GM18499 (cell line): ENCODE measurements around the gene LSM14B.
"Not testable (repeated sequence)": the region's sequence is repeated elsewhere in the genome, so short reads cannot be mapped to it uniquely, and the experiment has no call there.

ENCODE experiments used
- ATAC-seq: cut with Tn5 transposase; IDR thresholded peaks from one replicate; pipeline ENCODE4 v1.9.1; 2021; ENCODE audit warnings: moderate number of reproducible peaks; ENCODE audit not compliant: insufficient read depth, unreplicated experiment

Gene LSM14B

DNA sequence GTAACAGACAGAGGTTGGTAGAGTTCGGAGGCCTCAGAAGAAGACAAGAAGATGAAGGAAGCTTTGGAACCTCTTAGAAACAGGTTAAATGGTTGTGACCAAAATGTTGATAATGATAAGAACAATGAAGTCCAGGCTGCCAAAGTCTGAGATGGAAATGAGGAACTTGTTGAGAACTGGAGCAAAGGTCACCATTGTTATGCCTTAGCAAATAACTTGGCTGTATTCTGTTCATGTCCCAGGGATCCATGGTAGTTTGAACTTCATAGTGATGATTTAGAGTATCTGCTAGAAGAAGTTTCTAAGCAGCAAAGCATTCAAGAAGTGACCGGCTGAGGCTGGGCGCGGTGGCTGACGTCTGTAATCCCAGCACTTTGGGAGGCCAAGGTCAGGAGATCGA lies 11.1 kb upstream of the LSM14B start:
- no peak for ATAC-seq

DNA sequence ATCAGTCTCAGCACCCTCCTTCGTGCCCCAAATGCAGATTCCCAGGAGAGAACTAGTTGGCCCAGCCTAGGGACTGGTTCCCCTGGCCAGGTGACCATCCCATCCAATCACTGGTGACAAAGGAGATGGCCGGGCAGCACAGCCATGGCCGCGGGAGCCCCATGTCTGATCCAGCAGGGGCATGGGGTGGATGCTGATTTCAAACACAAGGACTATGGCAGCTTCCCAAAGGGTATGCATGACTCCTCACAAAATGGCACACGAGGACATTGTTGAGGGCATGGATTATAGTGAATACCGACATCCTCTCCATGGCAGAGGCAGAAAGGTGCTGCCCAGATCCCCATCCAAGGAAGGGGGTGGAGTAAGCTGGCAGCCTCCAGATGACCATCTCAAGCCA lies 9.9 kb upstream of the LSM14B start:
- ATAC-seq, result no peak

DNA sequence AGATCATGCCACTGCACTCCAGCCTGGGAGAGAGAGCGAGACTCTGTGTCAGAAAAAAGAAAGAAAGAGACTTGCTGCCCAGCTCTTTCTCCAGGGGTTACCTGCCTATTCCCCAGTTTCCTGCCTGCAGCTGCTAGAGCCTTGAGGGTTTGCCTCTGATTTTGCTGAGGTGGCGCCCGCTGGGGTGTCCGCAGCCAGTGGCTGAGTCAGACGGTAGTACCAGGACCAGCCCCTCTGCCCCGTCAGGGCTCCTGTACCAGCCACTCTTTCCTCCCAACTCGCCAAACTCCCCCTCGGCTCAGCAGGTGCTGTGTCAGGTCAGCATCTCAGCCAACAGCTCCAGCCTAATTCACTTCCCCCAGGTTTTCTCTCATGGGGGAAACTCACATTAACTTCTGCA lies 7.4 kb upstream of the LSM14B start:
- no peak for ATAC-seq

DNA sequence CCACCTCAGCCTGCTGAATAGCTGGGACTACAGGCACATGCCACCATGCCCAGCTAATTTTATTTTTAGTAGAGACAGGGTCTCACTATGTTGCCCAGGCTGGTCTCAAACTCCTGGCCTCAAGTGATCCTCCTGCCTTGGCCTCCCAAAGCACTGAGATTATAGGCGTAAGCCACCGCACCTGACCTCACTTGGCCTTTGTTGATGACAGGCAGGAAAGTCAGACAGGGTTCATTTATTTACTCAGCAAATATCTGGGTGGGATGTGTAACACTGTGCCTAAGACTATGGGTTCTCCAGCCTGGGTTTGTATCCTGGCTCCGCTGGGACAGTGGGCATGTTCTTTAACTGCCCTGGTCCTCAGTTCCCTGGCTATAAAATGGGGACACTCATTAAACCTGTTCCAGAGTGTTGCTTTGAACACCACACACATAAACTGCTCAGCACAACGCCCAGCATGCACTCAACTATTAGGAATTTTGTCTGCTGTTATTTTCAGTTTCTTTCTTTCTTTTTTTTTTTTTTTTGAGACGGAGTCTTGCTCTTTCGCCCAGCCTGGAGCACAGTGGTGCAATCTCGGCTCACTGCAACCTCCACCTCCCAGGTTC lies 6.4 kb upstream of the LSM14B start:
- ATAC-seq, result not testable (repeated sequence)

DNA sequence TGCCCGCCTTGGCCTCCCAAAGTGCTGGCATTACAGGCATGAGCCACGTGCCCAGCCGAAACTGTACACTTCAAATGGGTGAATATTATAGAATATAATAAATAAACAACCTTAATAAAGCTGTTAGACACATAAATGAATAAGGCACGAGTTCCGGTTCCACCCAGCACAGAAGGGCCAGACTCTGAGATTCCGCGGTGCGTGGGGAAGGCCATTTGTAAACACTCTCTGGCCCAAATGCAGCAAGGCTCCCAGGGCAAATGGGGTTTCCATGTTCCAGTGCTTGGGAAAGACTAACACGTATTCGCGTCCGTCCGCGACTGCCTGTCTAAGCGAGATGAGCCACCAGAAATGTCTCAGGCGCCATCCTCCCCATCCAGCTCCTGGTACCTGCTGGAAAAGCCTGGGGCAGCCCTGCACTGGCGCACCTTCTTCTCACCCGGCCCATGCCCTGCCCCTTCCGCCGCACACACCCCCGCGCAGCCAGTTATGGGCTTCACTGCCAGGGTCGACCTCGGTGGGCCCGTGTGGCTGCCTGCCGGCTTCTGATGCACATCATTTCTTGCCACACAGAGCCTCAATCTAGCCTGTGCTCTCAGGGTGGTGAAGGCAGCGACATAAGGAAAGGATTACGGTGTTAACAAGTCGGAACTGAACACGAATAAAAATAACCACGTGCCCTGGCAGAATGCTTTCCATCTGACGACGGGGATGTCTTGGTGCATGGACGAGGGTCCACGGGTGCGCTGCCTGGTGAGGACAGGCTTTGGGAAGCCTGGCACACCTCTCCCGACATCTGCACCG lies 5.5 kb upstream of the LSM14B start:
- ATAC-seq, result no peak

DNA sequence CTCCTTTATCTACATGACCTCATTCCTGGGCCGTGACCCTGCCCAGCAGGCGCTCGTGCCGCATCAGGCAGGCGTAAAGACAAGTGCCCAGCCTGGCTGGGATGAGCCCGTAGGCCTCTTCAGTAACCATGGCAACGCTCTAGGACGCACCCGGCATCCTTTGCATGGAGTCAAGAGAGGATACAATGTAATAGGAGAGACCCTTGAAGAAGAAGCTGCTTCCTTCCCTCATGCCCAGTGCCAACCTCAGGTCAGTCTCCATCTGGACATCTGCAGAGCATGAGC lies 5.0 kb upstream of the LSM14B start:
- ATAC-seq, result no peak

DNA sequence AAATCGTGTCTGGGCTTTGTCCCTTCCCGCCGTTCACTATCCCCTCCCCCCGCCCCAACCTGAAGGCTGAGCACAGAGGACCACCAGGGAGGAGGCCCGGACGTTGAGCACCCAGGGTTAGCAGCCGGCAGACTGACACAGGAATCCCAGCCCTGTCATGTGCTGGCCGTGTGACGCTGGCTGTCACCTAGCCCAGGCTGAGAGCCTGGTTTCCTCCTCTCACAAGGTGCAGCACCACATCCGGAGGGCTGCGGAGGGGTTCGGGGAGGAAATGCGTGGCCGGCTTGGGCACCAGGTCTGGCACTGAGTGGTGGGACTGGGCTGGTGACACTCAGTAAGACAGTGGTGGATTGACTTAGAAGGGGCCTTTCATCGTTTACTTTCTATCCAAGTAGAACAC lies 4.6 kb upstream of the LSM14B start:
- no peak for ATAC-seq

DNA sequence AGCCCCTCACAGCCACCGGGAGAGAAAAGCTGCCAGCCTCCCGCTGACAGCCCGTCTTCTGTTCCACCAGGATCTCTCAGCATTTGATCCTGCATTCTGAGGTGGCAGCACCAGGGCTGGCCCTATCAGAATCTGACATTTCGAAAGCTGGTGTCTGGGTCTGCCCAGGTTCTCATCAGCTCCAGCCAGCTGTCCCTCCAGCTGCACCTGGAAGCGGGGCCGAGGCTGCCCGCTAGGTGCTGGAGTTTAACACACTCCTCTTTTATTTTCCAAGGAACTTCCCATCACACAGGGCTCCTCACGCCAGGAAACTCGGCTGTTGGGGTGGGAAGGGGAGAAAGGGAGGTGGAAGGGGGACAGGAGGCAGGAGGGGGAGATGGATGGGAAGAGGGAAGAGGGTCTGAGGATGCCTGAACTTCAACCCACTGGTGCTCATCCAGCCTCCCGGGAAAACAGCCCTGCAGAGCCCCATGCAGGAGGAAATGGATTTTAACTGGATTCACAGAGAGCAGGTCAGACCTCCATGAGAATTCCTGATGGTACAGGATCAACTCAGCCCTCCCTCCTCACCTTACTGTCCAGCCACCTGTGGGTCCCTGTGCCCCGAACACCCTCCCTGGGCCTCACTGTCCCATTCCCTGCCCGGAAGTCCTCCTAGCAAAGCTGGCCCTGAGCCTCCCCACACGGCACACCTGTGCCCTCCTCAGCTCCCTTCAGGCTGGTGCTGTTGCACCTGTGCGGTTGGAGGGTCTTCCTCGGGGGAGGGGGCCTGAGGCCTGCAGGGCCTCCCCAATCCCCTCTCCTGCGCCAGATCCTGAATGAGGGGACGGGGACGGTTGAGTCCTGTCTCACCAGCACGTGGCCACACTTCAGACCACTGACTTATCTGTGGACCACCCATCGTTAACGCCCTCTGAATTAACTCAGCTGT lies 3.9 kb upstream of the LSM14B start:
- ATAC-seq, result no peak

DNA sequence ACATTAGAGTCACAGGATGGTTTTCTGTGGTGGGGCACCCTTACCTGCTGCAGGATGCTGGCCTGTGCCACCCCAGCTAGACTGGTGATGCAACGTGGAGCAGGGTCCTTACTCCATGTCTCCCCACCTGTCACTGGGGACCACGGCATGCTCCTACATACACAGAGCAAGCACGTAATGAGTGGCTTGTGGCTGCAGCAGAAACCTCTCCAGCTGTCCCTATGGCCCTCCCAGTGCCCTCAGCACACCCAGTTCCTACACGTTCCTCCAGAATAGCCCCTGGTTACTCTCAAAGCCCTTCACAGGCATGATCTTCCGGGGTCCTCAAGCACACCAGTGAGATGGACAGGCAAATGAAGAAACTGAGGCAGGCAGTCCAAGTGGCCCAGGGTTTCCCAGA lies 3.2 kb upstream of the LSM14B start:
- ATAC-seq, result no peak

DNA sequence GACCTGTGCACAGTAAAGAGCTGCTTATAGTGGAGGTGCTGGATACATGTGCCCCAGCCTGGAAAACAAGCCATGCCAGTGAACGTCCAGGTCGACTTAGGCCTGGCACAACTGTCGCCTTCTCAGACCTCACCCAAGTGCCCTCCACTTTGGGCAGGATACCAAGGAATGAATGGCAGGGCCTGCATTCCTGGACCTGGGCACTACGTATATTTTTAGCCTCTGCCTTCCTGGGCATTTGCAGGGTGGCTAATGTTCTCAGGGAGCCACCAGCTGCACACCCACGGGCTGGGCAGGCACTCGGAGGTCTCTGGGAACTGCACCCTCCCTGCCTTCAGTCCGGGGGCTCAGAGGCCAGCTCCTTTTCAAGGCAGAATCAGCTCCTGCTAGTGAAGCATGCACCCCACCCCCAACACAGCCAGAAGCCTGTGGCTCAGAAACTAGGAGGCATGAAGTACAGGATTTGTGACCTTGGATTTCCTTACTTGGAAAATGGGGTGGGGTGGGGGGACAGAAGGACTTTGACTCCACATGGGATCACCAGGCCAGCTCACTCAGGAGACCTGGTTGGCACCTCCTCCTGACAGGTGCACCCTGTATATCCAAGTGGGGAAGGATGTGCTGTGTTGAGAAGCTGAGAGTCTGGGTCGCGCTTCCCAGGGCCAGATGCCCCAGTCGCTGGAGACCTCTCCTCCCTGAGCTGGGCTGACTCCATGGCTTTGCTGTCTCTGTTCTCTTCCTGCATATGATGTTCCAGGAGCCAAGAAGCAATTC lies 2.5 kb upstream of the LSM14B start:
- no peak for ATAC-seq

DNA sequence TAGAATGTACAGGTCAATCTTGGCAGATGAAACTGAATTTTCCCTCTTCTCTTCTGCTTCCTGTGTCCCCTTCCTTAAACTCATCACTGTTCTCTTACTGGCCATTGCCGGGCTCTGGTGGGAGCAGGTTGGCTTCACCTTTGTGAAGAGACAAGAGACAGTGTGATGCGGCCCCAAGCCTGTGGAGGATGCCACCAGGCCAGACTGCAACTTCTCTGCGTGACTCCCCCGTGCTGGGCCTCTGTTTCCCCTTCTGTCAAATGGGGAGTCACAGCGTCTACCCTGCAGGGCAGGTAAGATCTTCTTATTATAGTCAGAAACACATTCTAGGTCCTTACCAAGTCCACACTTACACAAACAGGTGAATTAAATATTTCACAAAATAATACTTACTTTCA lies 1.9 kb upstream of the LSM14B start:
- ATAC-seq, result no peak

DNA sequence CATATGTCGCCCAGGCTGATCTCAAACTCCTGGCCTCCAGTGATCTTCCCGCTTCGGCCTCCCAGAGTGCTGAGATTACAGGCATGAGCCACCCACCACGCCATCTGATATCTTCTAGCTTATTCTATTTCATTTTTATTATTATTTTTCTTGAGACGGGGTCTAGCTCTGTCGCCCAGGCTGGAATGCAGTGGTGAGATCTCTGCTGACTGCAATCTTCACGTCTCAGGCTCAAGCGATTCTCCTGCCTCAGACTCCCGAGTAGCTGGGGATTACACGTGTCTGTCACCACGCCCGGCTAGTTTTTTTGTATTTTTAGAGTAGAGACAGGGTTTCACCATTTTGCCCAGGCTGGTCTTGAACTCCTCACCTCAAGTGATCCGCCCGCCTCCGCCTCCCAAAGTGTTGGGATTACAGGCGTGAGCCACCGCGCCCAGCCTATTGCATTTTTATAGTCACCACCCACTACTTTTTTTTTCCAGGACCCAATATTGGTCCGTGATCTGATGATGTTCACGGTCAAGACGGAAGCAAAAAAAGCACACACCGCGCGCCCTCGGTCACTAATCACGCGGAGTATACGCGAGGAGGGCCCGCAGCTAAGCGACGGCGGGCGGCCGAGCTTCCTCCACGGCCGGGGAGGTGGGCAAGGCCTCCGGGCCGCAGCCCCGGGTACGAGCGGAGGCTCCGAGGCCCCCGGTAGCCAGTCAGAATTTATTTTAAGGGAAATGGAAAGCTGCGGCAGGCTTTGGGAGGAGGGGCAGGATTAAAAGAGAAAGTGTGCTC lies 1.1 kb upstream of the LSM14B start:
- ATAC-seq, result peak; percentile 15

DNA sequence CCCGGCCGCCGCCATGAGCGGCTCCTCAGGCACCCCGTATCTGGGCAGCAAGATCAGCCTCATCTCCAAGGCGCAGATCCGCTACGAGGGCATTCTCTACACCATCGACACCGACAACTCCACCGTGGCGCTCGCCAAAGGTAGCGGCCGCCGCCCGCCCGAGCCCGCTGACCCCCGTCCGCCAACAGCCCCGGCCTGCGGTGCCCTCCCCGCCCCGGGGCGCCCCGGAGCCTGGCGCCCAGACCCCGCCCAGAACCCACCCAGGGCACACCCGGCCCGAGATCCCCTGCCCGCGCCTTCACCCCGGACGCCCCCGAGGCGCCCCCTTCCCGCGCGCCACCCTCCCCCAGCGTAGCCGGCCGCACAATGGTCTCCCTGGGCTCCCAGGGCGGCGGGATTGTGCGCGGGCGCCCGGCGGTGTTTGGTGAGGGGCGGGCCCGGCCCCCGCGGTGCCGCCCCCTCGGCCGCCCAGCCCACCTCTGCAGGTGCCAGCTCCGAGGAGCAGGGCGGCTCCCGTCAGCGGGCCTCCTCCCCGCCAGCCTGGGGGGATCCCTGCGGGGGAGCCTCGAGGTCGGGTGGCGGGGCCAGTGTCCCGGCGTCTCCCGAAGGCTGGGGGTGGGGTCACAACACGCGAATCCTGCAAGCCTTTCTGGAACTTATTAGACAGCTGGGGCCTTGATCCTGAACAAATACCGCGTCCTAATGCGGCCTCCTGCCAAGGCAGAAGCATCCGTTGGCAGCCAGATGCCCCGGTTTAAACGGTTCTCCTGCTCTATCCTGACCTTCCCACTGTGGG lies 577 bp downstream of the LSM14B start:
- ATAC-seq, result peak; percentile 11

DNA sequence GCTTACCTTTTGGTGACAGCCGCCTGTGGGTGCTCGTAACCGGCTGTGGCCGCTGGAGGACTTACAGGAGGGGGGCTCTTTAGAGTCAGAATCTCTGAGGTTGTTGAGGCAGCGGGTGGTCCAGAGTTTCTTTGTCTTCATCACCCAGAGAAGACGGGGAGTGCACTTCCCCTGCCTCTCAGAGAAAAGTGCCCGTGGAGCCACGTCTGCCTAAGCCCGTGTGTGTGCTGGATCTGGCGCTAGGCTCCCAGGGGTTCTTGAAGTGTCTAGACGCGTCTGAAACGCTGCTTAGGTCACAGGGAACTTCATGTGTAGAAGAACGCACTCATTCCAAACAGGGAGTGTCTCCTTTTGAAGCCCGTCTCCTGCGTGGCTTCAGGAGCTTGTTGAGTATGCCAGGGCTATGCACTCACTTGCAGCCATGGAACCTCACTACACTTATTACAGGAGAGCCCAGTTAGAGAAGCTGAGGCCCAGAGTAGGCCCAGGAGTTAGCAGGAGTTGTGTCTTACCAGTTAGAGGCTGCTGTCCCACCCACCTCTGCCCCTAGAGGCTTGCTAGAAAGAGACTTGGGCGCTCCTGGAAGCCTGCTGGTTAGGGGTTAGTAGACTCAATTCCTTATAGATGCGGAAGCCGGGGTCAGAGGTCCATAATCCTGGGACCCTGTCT lies 1.3 kb downstream of the LSM14B start:
- no peak for ATAC-seq

DNA sequence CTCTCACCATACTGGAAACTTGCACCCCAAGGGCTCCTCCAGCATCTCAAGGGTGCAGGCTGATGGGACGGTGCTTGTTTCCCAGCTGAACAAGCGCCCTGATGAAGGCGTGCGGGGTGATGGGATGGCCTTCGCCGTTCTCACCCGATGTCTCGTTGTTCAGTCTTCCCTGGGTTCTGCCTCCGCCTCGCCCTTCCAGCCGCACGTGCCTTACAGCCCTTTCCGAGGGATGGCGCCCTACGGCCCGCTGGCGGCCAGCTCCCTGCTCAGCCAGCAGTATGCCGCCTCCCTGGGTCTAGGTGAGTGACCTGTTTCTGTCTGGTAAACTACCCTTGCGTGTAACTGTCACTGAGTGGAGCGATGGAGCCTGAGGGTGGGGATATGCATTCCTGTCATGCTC lies 3.9 kb downstream of the LSM14B start:
- no peak for ATAC-seq

DNA sequence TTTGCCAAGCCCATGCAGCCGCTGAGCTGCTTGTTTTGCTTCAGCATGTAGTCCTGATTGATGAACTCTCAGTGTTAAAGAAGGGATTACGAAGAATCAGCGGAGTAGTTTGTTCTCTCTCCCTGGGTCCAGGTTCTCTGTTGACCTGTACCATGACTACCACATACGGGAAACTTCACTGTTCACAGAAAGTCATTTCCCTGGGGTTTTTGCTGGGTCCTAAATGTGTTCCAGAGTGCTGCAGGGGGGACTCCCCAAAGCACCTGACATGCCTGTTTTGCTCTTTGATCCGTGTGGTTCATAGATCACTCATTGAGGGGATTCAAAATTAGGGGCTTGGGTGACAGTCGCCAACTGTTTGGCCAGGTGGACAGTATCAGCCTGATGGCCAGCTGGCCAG lies 5.5 kb downstream of the LSM14B start:
- no peak for ATAC-seq

DNA sequence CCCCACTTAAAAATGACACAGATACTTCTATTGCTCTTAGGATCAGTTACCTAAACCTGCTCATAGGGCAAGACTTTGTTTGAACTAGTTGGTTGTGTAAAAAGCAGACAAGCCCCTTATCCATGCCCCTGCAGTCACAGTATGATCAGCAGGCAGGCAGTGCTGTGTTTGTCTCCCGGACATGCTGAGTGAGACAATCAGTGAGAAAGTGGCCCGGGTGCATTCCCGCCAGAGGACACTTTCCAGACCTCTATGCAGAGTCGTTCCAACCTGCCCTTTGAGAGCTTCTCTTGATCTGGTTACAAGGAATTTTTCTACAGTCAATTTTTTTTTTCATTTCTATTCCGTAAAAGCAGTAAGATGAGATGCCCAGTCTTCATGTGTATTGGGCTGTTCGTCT lies 6.2 kb downstream of the LSM14B start:
- ATAC-seq, result no peak

DNA sequence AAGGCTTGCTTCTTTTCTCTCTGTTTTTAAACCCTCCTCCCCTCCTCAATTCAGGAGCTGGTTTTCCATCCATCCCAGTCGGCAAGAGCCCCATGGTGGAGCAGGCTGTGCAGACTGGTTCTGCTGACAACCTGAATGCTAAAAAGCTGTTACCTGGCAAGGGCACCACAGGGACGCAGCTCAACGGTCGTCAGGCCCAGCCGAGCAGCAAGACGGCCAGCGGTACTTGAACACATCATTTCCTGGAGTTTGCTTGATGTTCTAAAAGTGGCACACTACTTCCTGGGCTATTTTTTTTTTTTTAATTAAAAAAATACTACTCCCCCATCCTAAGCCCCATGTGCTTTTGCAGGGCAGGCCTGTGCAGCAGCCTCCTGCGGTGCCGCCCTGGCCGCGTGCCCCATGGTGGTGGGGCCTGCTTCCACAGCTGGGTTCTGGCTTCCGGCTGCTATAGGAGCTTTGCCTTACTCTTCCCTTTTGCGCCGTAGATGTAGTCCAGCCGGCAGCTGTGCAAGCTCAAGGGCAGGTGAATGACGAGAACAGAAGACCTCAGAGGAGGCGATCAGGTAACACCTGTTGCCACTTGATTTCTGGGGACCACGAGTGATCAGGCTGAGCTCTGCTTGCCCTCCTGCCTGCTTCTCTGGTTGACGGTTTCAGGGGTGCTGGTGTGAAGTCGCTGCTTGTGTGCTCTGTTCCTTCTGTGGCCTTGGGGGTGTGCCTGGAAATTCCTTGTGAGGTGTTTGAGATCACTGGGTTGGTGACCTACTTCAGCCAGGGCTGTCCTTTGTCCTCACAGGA lies 7.7 kb downstream of the LSM14B start:
- ATAC-seq, result no peak
